ENCODE measurements around the gene TRIM39.
A peak's percentile ranks its signal among the peaks of the same experiment; 100 is the strongest.

The TRIM39 gene

DNA sequence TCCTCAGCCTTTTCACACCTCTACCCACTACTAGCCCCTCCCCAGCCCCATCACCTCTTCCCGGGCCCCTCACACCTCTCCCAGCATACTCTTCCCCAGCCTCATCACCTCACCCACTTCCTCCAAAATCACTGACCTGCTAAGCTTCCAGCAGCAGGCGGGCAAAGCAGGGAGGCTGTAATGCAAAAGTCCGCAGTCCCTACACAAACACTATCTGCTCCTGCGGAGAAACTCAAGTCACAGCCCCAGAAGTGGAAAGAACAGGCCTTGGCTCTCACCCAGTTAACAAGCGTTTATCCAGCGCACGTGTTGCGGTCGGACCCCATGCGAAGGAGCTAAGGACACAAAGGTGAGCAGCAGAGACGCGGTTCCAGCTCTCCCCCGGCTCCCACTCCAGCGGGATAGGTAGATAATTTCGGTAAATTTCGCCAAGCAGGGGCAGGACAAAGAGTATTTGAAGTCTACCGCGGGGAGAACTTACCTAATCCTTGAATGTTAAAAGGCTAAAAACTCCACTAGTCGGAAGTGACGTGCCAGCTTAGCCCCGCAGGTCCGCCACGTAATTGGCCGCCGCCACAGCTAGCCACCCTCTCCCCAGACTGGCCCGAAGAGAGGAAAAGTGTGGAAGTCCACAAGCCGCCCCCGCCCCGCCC, 728 bp upstream of the TRIM39 start:
- H3K4me1 ChIP-seq (ENCODE audit: control insufficient read depth, insufficient read depth, low read length), result peaks cover 10% of the 10 kb centered on the region; the same call in 1 of the 2 replicates
- peak overlapping the region; percentile 81 for H3K27ac ChIP-seq (ENCODE audit: extremely low read depth, low read depth, low read length)
- CTCF ChIA-PET, result interaction anchor here (0.8 to 1.3 kb wide), 4 partner anchors 10 to 107 kb away, joined by 3 to 7 read pairs (median 3); no protein-coding TSS in a partner anchor
- no peaks in the 10 kb centered on the region for H3K9me3 ChIP-seq (ENCODE audit: control insufficient read depth, insufficient read depth, low read depth, low read length)
- H3K4me3 ChIP-seq (ENCODE audit: low read depth, low read length), result peak overlapping the region; percentile 91
- POLR2A ChIA-PET, result interaction anchor here (0.5 to 2.0 kb wide), 15 partner anchors 9 to 325 kb away, joined by 3 to 24 read pairs (median 4); partner anchors contain the start of genes POLR1H, RPP21 and TRIM26
- peaks cover 10 to 22% of the 10 kb centered on the region in 2 experiments for H3K36me3 ChIP-seq (ENCODE audit: control insufficient read depth in 2 of 2, insufficient read depth in 1 of 2, low read length in 2 of 2)
- TF ChIP-seq FEZF1 (tag by site-specific recombination; IDR thresholded peaks at IDR 0.05) (peak; percentile 69), KLF1 (tag by site-specific recombination; IDR thresholded peaks at IDR 0.05) (peak; percentile 31; the same call in 1 of the 2 replicates), ZNF366 (tag by site-specific recombination; conservative IDR thresholded peaks at IDR 0.05) (peak; percentile 73), HOXA7 (CRISPR knock-in tag; IDR thresholded peaks at IDR 0.05; ENCODE audit: borderline replicate concordance) (no peak), ZNF324 (tag by site-specific recombination; IDR thresholded peaks at IDR 0.05) (peak; percentile 46; the same call in 1 of the 2 replicates), ZNF391 (tag by site-specific recombination; IDR thresholded peaks at IDR 0.05; ENCODE audit: borderline replicate concordance, low read depth) (peak; percentile 3; the same call in 1 of the 2 replicates), ZBTB21 (tag by site-specific recombination; IDR thresholded peaks at IDR 0.05) (peak; percentile 24), ZSCAN23 (tag by site-specific recombination; IDR thresholded peaks at IDR 0.05) (no peak), ZBTB17 (tag by site-specific recombination; IDR thresholded peaks at IDR 0.05) (peak; percentile 80), ZFP69B (tag by site-specific recombination; IDR thresholded peaks at IDR 0.05) (0 out of 2 replicates have a peak, but pooled peaks have one; percentile 60), GLIS2 (tag by site-specific recombination; IDR thresholded peaks at IDR 0.05) (peak; percentile 64), ZNF76 (tag by site-specific recombination; IDR thresholded peaks at IDR 0.05; ENCODE audit: borderline replicate concordance, low read depth) (peak; percentile 81), OVOL3 (tag by site-specific recombination; IDR thresholded peaks at IDR 0.05) (no peak), SETDB1 (IDR thresholded peaks at IDR 0.05; ENCODE audit: insufficient read length, low read length) (no peak), ZIC2 (tag by site-specific recombination; IDR thresholded peaks at IDR 0.05) (peak; percentile 81), ZNF416 (tag by site-specific recombination; IDR thresholded peaks at IDR 0.05) (no peak)
- TF ChIP-seq, protein P1, sequence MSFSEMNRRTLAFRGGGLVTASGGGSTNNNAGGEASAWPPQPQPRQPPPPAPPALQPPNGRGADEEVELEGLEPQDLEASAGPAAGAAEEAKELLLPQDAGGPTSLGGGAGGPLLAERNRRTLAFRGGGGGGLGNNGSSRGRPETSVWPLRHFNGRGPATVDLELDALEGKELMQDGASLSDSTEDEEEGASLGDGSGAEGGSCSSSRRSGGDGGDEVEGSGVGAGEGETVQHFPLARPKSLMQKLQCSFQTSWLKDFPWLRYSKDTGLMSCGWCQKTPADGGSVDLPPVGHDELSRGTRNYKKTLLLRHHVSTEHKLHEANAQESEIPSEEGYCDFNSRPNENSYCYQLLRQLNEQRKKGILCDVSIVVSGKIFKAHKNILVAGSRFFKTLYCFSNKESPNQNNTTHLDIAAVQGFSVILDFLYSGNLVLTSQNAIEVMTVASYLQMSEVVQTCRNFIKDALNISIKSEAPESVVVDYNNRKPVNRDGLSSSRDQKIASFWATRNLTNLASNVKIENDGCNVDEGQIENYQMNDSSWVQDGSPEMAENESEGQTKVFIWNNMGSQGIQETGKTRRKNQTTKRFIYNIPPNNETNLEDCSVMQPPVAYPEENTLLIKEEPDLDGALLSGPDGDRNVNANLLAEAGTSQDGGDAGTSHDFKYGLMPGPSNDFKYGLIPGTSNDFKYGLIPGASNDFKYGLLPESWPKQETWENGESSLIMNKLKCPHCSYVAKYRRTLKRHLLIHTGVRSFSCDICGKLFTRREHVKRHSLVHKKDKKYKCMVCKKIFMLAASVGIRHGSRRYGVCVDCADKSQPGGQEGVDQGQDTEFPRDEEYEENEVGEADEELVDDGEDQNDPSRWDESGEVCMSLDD (tag by site-specific recombination; IDR thresholded peaks at IDR 0.05), result peak; percentile 35; the same call in 1 of the 2 replicates
- TF ChIP-seq, protein P2, sequence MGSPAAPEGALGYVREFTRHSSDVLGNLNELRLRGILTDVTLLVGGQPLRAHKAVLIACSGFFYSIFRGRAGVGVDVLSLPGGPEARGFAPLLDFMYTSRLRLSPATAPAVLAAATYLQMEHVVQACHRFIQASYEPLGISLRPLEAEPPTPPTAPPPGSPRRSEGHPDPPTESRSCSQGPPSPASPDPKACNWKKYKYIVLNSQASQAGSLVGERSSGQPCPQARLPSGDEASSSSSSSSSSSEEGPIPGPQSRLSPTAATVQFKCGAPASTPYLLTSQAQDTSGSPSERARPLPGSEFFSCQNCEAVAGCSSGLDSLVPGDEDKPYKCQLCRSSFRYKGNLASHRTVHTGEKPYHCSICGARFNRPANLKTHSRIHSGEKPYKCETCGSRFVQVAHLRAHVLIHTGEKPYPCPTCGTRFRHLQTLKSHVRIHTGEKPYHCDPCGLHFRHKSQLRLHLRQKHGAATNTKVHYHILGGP (tag by site-specific recombination; IDR thresholded peaks at IDR 0.05), result no peak
- TF ChIP-seq, protein P3, sequence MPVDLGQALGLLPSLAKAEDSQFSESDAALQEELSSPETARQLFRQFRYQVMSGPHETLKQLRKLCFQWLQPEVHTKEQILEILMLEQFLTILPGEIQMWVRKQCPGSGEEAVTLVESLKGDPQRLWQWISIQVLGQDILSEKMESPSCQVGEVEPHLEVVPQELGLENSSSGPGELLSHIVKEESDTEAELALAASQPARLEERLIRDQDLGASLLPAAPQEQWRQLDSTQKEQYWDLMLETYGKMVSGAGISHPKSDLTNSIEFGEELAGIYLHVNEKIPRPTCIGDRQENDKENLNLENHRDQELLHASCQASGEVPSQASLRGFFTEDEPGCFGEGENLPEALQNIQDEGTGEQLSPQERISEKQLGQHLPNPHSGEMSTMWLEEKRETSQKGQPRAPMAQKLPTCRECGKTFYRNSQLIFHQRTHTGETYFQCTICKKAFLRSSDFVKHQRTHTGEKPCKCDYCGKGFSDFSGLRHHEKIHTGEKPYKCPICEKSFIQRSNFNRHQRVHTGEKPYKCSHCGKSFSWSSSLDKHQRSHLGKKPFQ (tag by site-specific recombination; IDR thresholded peaks at IDR 0.05), result peak; percentile 99
- TF ChIP-seq, protein P4, sequence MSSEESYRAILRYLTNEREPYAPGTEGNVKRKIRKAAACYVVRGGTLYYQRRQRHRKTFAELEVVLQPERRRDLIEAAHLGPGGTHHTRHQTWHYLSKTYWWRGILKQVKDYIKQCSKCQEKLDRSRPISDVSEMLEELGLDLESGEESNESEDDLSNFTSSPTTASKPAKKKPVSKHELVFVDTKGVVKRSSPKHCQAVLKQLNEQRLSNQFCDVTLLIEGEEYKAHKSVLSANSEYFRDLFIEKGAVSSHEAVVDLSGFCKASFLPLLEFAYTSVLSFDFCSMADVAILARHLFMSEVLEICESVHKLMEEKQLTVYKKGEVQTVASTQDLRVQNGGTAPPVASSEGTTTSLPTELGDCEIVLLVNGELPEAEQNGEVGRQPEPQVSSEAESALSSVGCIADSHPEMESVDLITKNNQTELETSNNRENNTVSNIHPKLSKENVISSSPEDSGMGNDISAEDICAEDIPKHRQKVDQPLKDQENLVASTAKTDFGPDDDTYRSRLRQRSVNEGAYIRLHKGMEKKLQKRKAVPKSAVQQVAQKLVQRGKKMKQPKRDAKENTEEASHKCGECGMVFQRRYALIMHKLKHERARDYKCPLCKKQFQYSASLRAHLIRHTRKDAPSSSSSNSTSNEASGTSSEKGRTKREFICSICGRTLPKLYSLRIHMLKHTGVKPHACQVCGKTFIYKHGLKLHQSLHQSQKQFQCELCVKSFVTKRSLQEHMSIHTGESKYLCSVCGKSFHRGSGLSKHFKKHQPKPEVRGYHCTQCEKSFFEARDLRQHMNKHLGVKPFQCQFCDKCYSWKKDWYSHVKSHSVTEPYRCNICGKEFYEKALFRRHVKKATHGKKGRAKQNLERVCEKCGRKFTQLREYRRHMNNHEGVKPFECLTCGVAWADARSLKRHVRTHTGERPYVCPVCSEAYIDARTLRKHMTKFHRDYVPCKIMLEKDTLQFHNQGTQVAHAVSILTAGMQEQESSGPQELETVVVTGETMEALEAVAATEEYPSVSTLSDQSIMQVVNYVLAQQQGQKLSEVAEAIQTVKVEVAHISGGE (tag by site-specific recombination; conservative IDR thresholded peaks at IDR 0.05; ENCODE audit: low read depth), result peak; percentile 97
- TF ChIP-seq, protein P5, sequence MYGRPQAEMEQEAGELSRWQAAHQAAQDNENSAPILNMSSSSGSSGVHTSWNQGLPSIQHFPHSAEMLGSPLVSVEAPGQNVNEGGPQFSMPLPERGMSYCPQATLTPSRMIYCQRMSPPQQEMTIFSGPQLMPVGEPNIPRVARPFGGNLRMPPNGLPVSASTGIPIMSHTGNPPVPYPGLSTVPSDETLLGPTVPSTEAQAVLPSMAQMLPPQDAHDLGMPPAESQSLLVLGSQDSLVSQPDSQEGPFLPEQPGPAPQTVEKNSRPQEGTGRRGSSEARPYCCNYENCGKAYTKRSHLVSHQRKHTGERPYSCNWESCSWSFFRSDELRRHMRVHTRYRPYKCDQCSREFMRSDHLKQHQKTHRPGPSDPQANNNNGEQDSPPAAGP (tag by site-specific recombination; IDR thresholded peaks at IDR 0.05), result peak; percentile 53; the same call in 1 of the 2 replicates
- TF ChIP-seq, protein P6, sequence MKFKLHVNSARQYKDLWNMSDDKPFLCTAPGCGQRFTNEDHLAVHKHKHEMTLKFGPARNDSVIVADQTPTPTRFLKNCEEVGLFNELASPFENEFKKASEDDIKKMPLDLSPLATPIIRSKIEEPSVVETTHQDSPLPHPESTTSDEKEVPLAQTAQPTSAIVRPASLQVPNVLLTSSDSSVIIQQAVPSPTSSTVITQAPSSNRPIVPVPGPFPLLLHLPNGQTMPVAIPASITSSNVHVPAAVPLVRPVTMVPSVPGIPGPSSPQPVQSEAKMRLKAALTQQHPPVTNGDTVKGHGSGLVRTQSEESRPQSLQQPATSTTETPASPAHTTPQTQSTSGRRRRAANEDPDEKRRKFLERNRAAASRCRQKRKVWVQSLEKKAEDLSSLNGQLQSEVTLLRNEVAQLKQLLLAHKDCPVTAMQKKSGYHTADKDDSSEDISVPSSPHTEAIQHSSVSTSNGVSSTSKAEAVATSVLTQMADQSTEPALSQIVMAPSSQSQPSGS (tag by site-specific recombination; IDR thresholded peaks at IDR 0.05; ENCODE audit: low read depth), result 0 out of 2 replicates have a peak, but pooled peaks have one; percentile 2
- TF ChIP-seq, protein P7, sequence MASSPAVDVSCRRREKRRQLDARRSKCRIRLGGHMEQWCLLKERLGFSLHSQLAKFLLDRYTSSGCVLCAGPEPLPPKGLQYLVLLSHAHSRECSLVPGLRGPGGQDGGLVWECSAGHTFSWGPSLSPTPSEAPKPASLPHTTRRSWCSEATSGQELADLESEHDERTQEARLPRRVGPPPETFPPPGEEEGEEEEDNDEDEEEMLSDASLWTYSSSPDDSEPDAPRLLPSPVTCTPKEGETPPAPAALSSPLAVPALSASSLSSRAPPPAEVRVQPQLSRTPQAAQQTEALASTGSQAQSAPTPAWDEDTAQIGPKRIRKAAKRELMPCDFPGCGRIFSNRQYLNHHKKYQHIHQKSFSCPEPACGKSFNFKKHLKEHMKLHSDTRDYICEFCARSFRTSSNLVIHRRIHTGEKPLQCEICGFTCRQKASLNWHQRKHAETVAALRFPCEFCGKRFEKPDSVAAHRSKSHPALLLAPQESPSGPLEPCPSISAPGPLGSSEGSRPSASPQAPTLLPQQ (tag by site-specific recombination; IDR thresholded peaks at IDR 0.05), result peak; percentile 72; the same call in 1 of the 2 replicates
